GM23338 (cell line): ENCODE results near the gene ANXA3.

Source experiments
- EZH2 ChIP-seq: fragments of 200-600 bp; sonication (generic); IDR thresholded peaks from one replicate; pipeline ENCODE4 v1.8.0; 2017; ENCODE audit warnings: antibody characterized with exemption, mild to moderate bottlenecking, low read depth; ENCODE audit not compliant: unreplicated experiment
- TF ChIP-seq, protein P1 (sequence below), 2 experiments: fragments of 200-600 bp in 1 of 2; sonication (generic) in 1 of 2; conservative IDR thresholded peaks; 2 replicates each; pipeline versions ENCODE4 v1.5.1 to v1.6.1; 2016 to 2017; ENCODE audit warnings: antibody characterized with exemption in 2 of 2, low read depth in 2 of 2, mild to moderate bottlenecking in 2 of 2, moderate library complexity in 1 of 2

DNA sequence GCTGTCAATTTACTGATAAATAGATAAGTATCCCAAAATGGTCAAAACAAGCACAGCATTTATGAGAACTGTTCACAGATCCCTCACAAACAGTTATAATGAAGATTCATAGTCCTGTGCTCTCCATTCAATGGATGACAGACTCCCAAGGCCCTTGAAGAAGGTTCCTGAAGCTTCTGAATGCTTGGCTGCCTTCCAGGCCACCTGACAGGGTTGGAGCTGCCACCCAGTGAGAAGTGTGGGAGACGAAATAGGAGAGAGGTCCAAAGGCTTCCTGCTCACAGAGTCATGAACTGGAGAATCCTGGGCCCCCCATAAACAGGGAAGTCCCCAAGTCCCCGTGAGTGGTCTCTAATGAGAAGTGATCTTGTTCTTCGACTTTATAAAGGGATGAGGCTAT is 26.0 kb upstream of the ANXA3 start:
- TF ChIP-seq, protein P1, sequence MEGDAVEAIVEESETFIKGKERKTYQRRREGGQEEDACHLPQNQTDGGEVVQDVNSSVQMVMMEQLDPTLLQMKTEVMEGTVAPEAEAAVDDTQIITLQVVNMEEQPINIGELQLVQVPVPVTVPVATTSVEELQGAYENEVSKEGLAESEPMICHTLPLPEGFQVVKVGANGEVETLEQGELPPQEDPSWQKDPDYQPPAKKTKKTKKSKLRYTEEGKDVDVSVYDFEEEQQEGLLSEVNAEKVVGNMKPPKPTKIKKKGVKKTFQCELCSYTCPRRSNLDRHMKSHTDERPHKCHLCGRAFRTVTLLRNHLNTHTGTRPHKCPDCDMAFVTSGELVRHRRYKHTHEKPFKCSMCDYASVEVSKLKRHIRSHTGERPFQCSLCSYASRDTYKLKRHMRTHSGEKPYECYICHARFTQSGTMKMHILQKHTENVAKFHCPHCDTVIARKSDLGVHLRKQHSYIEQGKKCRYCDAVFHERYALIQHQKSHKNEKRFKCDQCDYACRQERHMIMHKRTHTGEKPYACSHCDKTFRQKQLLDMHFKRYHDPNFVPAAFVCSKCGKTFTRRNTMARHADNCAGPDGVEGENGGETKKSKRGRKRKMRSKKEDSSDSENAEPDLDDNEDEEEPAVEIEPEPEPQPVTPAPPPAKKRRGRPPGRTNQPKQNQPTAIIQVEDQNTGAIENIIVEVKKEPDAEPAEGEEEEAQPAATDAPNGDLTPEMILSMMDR (conservative IDR thresholded peaks at IDR 0.05; ENCODE audit: low read depth in 2 of 2): no peak
- TF ChIP-seq EZH2: no peak
